Mesenchymal stem cell (in vitro differentiated cells and primary cell): ENCODE data around the gene PRKCA.

Experiments
- DNase-seq: peaks from one replicate; pipeline ENCODE4 v3.0.0-alpha.2; 2013
- H2AFZ ChIP-seq: one replicate; pipeline ENCODE4 v1.6.1; 2013; ENCODE audit warnings: low read depth, mild to moderate bottlenecking, control low read depth, inconsistent platforms, low read length, moderate library complexity
- H2AK5ac ChIP-seq: 2 replicates; pipeline ENCODE4 v1.6.1; 2013; ENCODE audit warnings: low read length, moderate library complexity, mild to moderate bottlenecking, inconsistent platforms; ENCODE audit not compliant: severe bottlenecking
- H2BK120ac ChIP-seq: one replicate; pipeline ENCODE4 v1.6.1; 2013; ENCODE audit warnings: low read depth, mild to moderate bottlenecking, inconsistent platforms, low read length, moderate library complexity
- H2BK12ac ChIP-seq, 2 experiments: one replicate each; pipeline ENCODE4 v1.6.1; 2013; ENCODE audit warnings: inconsistent platforms in 2 of 2, low read length in 2 of 2, mild to moderate bottlenecking in 2 of 2, moderate library complexity in 2 of 2, control low read depth in 1 of 2
- H2BK15ac ChIP-seq: one replicate; pipeline ENCODE4 v1.6.1; 2013; ENCODE audit warnings: mild to moderate bottlenecking, low read depth, inconsistent platforms; ENCODE audit not compliant: poor library complexity, severe bottlenecking
- H2BK5ac ChIP-seq: 2 replicates; pipeline ENCODE4 v1.6.1; 2013; ENCODE audit warnings: low read depth, mild to moderate bottlenecking, low read length, control low read depth, inconsistent platforms; ENCODE audit not compliant: poor library complexity, severe bottlenecking
- H3K14ac ChIP-seq, 2 experiments: one replicate each; pipeline ENCODE4 v1.6.1; 2013; ENCODE audit warnings: inconsistent platforms in 2 of 2, low read length in 2 of 2, control low read depth in 1 of 2, mild to moderate bottlenecking in 1 of 2, moderate library complexity in 1 of 2
- H3K18ac ChIP-seq, 2 experiments: one replicate each; pipeline ENCODE4 v1.6.1; 2013; ENCODE audit warnings: inconsistent platforms in 2 of 2, low read length in 2 of 2, control low read depth in 1 of 2, low read depth in 1 of 2, mild to moderate bottlenecking in 1 of 2
- H3K23ac ChIP-seq, 2 experiments: one replicate each; pipeline ENCODE4 v1.6.1; 2013; ENCODE audit warnings: inconsistent platforms in 2 of 2, low read length in 2 of 2, mild to moderate bottlenecking in 2 of 2, moderate library complexity in 2 of 2, control low read depth in 1 of 2
- H3K27ac ChIP-seq: 2 replicates; pipeline ENCODE4 v1.5.1; 2013; ENCODE audit warnings: mild to moderate bottlenecking, moderate library complexity, low read length, control low read depth, inconsistent platforms; ENCODE audit not compliant: poor library complexity, severe bottlenecking
- H3K27me3 ChIP-seq, 2 experiments: 2 replicates each; pipeline versions ENCODE4 v1.6.1 to v1.7.0; 2013; ENCODE audit warnings: low read length in 2 of 2, mild to moderate bottlenecking in 2 of 2, moderate library complexity in 2 of 2, control low read depth in 1 of 2, inconsistent platforms in 1 of 2; ENCODE audit not compliant: control insufficient read depth in 1 of 2, insufficient read depth in 1 of 2
- H3K36me3 ChIP-seq, 2 experiments: 2 replicates each; pipeline versions ENCODE4 v1.6.1 to v1.7.0; 2013; ENCODE audit warnings: low read length in 2 of 2, control low read depth in 1 of 2, inconsistent platforms in 1 of 2, low read depth in 1 of 2, mild to moderate bottlenecking in 1 of 2; ENCODE audit not compliant: insufficient read depth in 2 of 2, control insufficient read depth in 1 of 2
- H3K4ac ChIP-seq, 2 experiments: one replicate each; pipeline ENCODE4 v1.6.1; 2013; ENCODE audit warnings: inconsistent platforms in 2 of 2, low read length in 2 of 2, mild to moderate bottlenecking in 2 of 2, moderate library complexity in 2 of 2, control low read depth in 1 of 2, low read depth in 1 of 2
- H3K4me1 ChIP-seq: 2 replicates; pipeline ENCODE4 v1.6.1; 2013; ENCODE audit warnings: low read depth, low read length, control low read depth; ENCODE audit not compliant: control insufficient read depth, insufficient read depth
- H3K4me2 ChIP-seq: 2 replicates; pipeline ENCODE4 v1.6.1; 2013; ENCODE audit warnings: low read length, mild to moderate bottlenecking, inconsistent platforms; ENCODE audit not compliant: poor library complexity, severe bottlenecking
- H3K4me3 ChIP-seq, 2 experiments: 2 replicates each; pipeline versions ENCODE4 v1.5.1 to v1.7.0; 2013; ENCODE audit warnings: low read length in 2 of 2, mild to moderate bottlenecking in 2 of 2, control low read depth in 1 of 2, low read depth in 1 of 2; ENCODE audit not compliant: insufficient read depth in 1 of 2
- H3K79me1 ChIP-seq: replicated peaks from 2 replicates; pipeline ENCODE4 v1.6.1; 2013; ENCODE audit warnings: mild to moderate bottlenecking, control low read depth, low read length, inconsistent platforms; ENCODE audit not compliant: poor library complexity, severe bottlenecking
- H3K9ac ChIP-seq: 2 replicates; pipeline ENCODE4 v1.7.0; 2013; ENCODE audit warnings: mild to moderate bottlenecking, low read length, moderate library complexity
- H3K9me3 ChIP-seq: 2 replicates; pipeline ENCODE4 v1.7.0; 2013; ENCODE audit warnings: mild to moderate bottlenecking, low read length; ENCODE audit not compliant: control insufficient read depth
- H4K8ac ChIP-seq: one replicate; pipeline ENCODE4 v1.6.1; 2013; ENCODE audit warnings: inconsistent platforms, mild to moderate bottlenecking, low read length, moderate library complexity
- H4K91ac ChIP-seq: one replicate; pipeline ENCODE4 v1.6.1; 2013; ENCODE audit warnings: mild to moderate bottlenecking, low read length, inconsistent platforms
- WGBS: methylation state at CpG from one replicate; pipeline ENCODE4 v1.1.7; 2013; ENCODE audit warnings: mixed read lengths; 5-methylcytosine and 5-hydroxymethylcytosine counted together

PRKCA gene

GRCh38 chr17:66392783-66393437, 90.5 kb downstream of the PRKCA start:
- H3K9me3 ChIP-seq = no peaks in the 10 kb centered on the region
- no peak overlapping the region for H3K23ac ChIP-seq
- H4K91ac ChIP-seq = no peak overlapping the region

GRCh38 chr17:66395961-66396360, 93.5 kb downstream of the PRKCA start:
- H3K14ac ChIP-seq = no peak overlapping the region
- H4K91ac ChIP-seq = no peak overlapping the region
- H4K8ac ChIP-seq = no peak overlapping the region
- H2AFZ ChIP-seq = no peak overlapping the region
- no peak overlapping the region for H3K9ac ChIP-seq
- H2AK5ac ChIP-seq = no peak overlapping the region
- no peak overlapping the region for H2BK120ac ChIP-seq
- no peak for DNase-seq
- no peak overlapping the region for H3K4me2 ChIP-seq
- H3K27ac ChIP-seq = no peak overlapping the region
- no peak overlapping the region for H2BK12ac ChIP-seq
- no peak overlapping the region for H2BK15ac ChIP-seq
- H3K9me3 ChIP-seq = no peaks in the 10 kb centered on the region
- no peak overlapping the region for H2BK5ac ChIP-seq
- H3K4me3 ChIP-seq = no peak overlapping the region
- H3K18ac ChIP-seq = no peak overlapping the region
- H3K4ac ChIP-seq = no peak overlapping the region
- H3K27me3 ChIP-seq = no peaks in the 10 kb centered on the region
- H3K23ac ChIP-seq = no peak overlapping the region
- peaks cover 2% of the 10 kb centered on the region for H3K4me1 ChIP-seq
- peaks cover 5 to 6% of the 10 kb centered on the region in 2 experiments for H3K36me3 ChIP-seq
- H3K79me1 ChIP-seq = peaks cover 29% of the 10 kb centered on the region

More at GRCh38 chr17:66392783-66393437, 90.5 kb downstream of the PRKCA start:
- Histone ChIP-seq H2BK120ac (no peak overlapping the region), H3K4me1 (peaks cover 2% of the 10 kb centered on the region), H2BK12ac (no peak overlapping the region), H3K79me1 (peaks cover 29% of the 10 kb centered on the region), H3K4me3 (no peak overlapping the region), H3K9ac (no peak overlapping the region), H3K14ac (no peak overlapping the region), H3K36me3 (peaks cover 20 to 22% of the 10 kb centered on the region in 2 experiments), H2BK15ac (no peak overlapping the region), H2BK5ac (no peak overlapping the region), H3K4ac (no peak overlapping the region), H3K27ac (peak overlapping the region; percentile 17), H2AFZ (no peak overlapping the region), H4K8ac (no peak overlapping the region), H3K27me3 (no peaks in the 10 kb centered on the region), H3K4me2 (no peak overlapping the region), H2AK5ac (no peak overlapping the region), H3K18ac (no peak overlapping the region)
- WGBS = over 99% methylated on average over 7 of the region's 7 CpGs
- no peak for DNase-seq

GRCh38 chr17:66397486-66397885, 95.1 kb downstream of the PRKCA start:
- no peak overlapping the region for H2BK120ac ChIP-seq
- no peak overlapping the region for H3K18ac ChIP-seq
- H3K14ac ChIP-seq = no peak overlapping the region
- no peak overlapping the region for H3K4me2 ChIP-seq
- H3K9ac ChIP-seq = no peak overlapping the region
- H3K4me1 ChIP-seq = peaks cover 2% of the 10 kb centered on the region
- no peak overlapping the region for H2AFZ ChIP-seq
- no peak overlapping the region for H3K23ac ChIP-seq
- no peak overlapping the region for H2BK5ac ChIP-seq
- no peak overlapping the region for H3K4me3 ChIP-seq
- H3K79me1 ChIP-seq = peaks cover 31% of the 10 kb centered on the region
- no peak for DNase-seq
- WGBS = 45% methylated on average over 2 of the region's 3 CpGs
- no peak overlapping the region for H4K8ac ChIP-seq
- peaks cover 0 to 6% of the 10 kb centered on the region in 2 experiments for H3K36me3 ChIP-seq
- no peak overlapping the region for H2BK12ac ChIP-seq
- H3K27ac ChIP-seq = no peak overlapping the region
- H3K27me3 ChIP-seq = no peaks in the 10 kb centered on the region
- no peak overlapping the region for H3K4ac ChIP-seq
- no peak overlapping the region for H2BK15ac ChIP-seq
- no peak overlapping the region for H4K91ac ChIP-seq
- no peaks in the 10 kb centered on the region for H3K9me3 ChIP-seq
- no peak overlapping the region for H2AK5ac ChIP-seq

GRCh38 chr17:66398059-66398458, 95.6 kb downstream of the PRKCA start:
- Histone ChIP-seq H2BK5ac (no peak overlapping the region), H3K14ac (no peak overlapping the region), H3K36me3 (peaks cover 0 to 6% of the 10 kb centered on the region in 2 experiments), H2AK5ac (no peak overlapping the region), H3K4me3 (no peak overlapping the region), H2BK120ac (no peak overlapping the region), H4K8ac (no peak overlapping the region), H2BK15ac (no peak overlapping the region), H3K4me2 (no peak overlapping the region), H3K9me3 (no peaks in the 10 kb centered on the region), H4K91ac (no peak overlapping the region), H3K4ac (no peak overlapping the region), H3K4me1 (no peaks in the 10 kb centered on the region), H3K18ac (no peak overlapping the region), H3K27me3 (no peaks in the 10 kb centered on the region), H3K27ac (no peak overlapping the region), H3K23ac (no peak overlapping the region), H2AFZ (no peak overlapping the region), H3K79me1 (peaks cover 29% of the 10 kb centered on the region), H3K9ac (no peak overlapping the region), H2BK12ac (no peak overlapping the region)
- WGBS = 67% methylated on average over 3 of the region's 4 CpGs
- DNase-seq = no peak
